ENCODE results near the gene C1QTNF6.

DNA sequence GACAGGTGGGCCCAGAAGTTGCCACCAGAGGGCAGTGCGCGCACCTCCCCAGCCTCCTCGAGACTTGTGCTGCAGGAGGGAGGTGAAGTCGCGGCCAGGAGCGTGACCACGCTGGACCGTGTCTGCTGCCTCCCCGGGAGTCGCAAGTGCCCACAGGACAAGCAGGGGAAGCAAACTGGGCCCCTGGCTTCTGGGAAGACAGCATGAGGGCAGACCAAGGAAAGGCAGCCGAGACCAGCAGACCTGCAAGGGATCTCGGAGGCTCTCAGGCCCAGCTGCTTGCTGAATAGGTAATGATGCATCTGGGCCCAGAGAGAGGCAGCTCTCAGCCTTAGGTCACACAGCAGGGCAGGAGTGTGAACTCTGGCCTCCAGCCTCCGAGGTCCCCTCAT, 21.4 kb downstream of the C1QTNF6 start:
- TF ChIP-seq POLR2A (IDR thresholded peaks at IDR 0.05; ENCODE audit: low read depth, low read length), result no peak
- TF ChIP-seq POLR2AphosphoS5 (IDR thresholded peaks at IDR 0.05; ENCODE audit: low read depth, low read length), result no peak
- no peak for TF ChIP-seq TAF1 (IDR thresholded peaks at IDR 0.05; ENCODE audit: low read depth, low read length)
- TF ChIP-seq PAX5 (IDR thresholded peaks at IDR 0.05; ENCODE audit: insufficient read depth, low read length, severe bottlenecking), result peak; percentile 72
